IMR-90 (cell line): ENCODE measurements around the gene PPARG. TPM values are rescaled to one million over a fixed set of nuclear protein-coding genes. Genes with fewer than 3 reads are reported as not detected.

Source experiments
- ATAC-seq: fragments of 200-7000 bp; cut with Tn5 transposase; 2 replicates; pipeline ENCODE4 v1.9.1; 2020; ENCODE audit warnings: low read depth, mild to moderate bottlenecking, moderate library complexity
- BruUV-seq: library from RNA; stranded (reverse); fragments of 400-500 nt; replicated peaks from 2 replicates; lab custom pipeline; 2021; lab: Mats Ljungman, UMichigan
- CTCF ChIA-PET: fragments of 300-600 bp; formaldehyde crosslinking; extraction: SDS; loops from one replicate; lab custom pipeline; 2021; ENCODE audit warnings: antibody characterized with exemption; lab: Yijun Ruan, JAX
- POLR2A ChIA-PET: fragments of 300-600 bp; sonication (Branson Sonifier 250); formaldehyde crosslinking; loops from one replicate; lab custom pipeline; 2022; ENCODE audit warnings: antibody characterized with exemption; ENCODE audit not compliant: unreplicated experiment; lab: Charles Lee
- DNase-seq: peaks from one replicate; pipeline ENCODE4 v3.0.0; 2013
- H2AFZ ChIP-seq: replicated peaks from 2 replicates; pipeline ENCODE3; 2013; ENCODE audit warnings: low read length, mild to moderate bottlenecking; ENCODE audit not compliant: poor library complexity
- H2AK5ac ChIP-seq: 2 replicates; pipeline ENCODE4 v1.6.1; 2013; ENCODE audit warnings: low read depth, low read length, inconsistent platforms
- H2AK9ac ChIP-seq: replicated peaks from 2 replicates; pipeline ENCODE3; 2013; ENCODE audit warnings: mild to moderate bottlenecking, low read depth, low read length, moderate library complexity; ENCODE audit not compliant: poor library complexity
- H2BK120ac ChIP-seq: 2 replicates; pipeline ENCODE4 v1.6.1; 2013; ENCODE audit warnings: low read depth, low read length, inconsistent platforms
- H2BK15ac ChIP-seq: 3 replicates; pipeline ENCODE4 v1.6.1; 2013; ENCODE audit warnings: low read depth, low read length, inconsistent platforms
- H2BK20ac ChIP-seq: 2 replicates; pipeline ENCODE4 v1.6.1; 2013; ENCODE audit warnings: low read depth, mild to moderate bottlenecking, inconsistent platforms, low read length, moderate library complexity
- H2BK5ac ChIP-seq: 2 replicates; pipeline ENCODE4 v1.6.1; 2013; ENCODE audit warnings: mild to moderate bottlenecking, low read depth, low read length, inconsistent platforms; ENCODE audit not compliant: poor library complexity, severe bottlenecking
- H3K14ac ChIP-seq: replicated peaks from 2 replicates; pipeline ENCODE4 v1.6.1; 2013; ENCODE audit warnings: low read depth, low read length, inconsistent platforms
- H3K18ac ChIP-seq: 2 replicates; pipeline ENCODE4 v1.6.1; 2013; ENCODE audit warnings: low read depth, low read length, control low read depth
- H3K23ac ChIP-seq: 2 replicates; pipeline ENCODE4 v1.6.1; 2013; ENCODE audit warnings: low read depth, low read length, inconsistent platforms
- H3K27ac ChIP-seq: 2 replicates; pipeline ENCODE4 v1.5.1; 2013; ENCODE audit warnings: mild to moderate bottlenecking, control low read depth, low read length; ENCODE audit not compliant: insufficient read depth
- H3K27me3 ChIP-seq: 2 replicates; pipeline ENCODE4 v1.6.1; 2013; ENCODE audit warnings: low read length; ENCODE audit not compliant: control insufficient read depth, insufficient read depth
- H3K36me3 ChIP-seq: 2 replicates; pipeline ENCODE4 v1.6.1; 2013; ENCODE audit warnings: low read length, mixed read lengths; ENCODE audit not compliant: control insufficient read depth, insufficient read depth
- H3K4ac ChIP-seq: 2 replicates; pipeline ENCODE4 v1.6.1; 2013; ENCODE audit warnings: low read depth, low read length, inconsistent platforms
- H3K4me1 ChIP-seq: 2 replicates; pipeline ENCODE4 v1.6.1; 2013; ENCODE audit warnings: low read length, mixed read lengths; ENCODE audit not compliant: control insufficient read depth, insufficient read depth
- H3K4me2 ChIP-seq: 2 replicates; pipeline ENCODE4 v1.6.1; 2013; ENCODE audit warnings: low read depth, mild to moderate bottlenecking, control low read depth, low read length, moderate library complexity
- H3K4me3 ChIP-seq: 2 replicates; pipeline ENCODE4 v1.5.1; 2013; ENCODE audit warnings: low read depth, mild to moderate bottlenecking, control low read depth, low read length, moderate library complexity; ENCODE audit not compliant: insufficient read depth
- H3K56ac ChIP-seq: 2 replicates; pipeline ENCODE4 v1.6.1; 2013; ENCODE audit warnings: low read length, inconsistent platforms; ENCODE audit not compliant: insufficient read depth; ENCODE audit errors: extremely low read depth
- H3K79me1 ChIP-seq, 2 experiments: 2 replicates each; pipeline ENCODE4 v1.6.1; 2013; ENCODE audit warnings: low read length in 2 of 2, inconsistent platforms in 1 of 2, low read depth in 1 of 2
- H3K9ac ChIP-seq: 2 replicates; pipeline ENCODE4 v1.6.1; 2013; ENCODE audit warnings: low read depth, low read length, control low read depth
- H3K9me1 ChIP-seq: 2 replicates; pipeline ENCODE4 v1.6.1; 2013; ENCODE audit warnings: low read length, inconsistent platforms; ENCODE audit not compliant: insufficient read depth
- H3K9me3 ChIP-seq: 2 replicates; pipeline ENCODE4 v1.6.1; 2013; ENCODE audit warnings: low read length; ENCODE audit not compliant: control insufficient read depth, insufficient read depth
- H4K20me1 ChIP-seq: 2 replicates; pipeline ENCODE4 v1.6.1; 2013; ENCODE audit warnings: low read length, inconsistent platforms; ENCODE audit not compliant: insufficient read depth
- H4K5ac ChIP-seq: 2 replicates; pipeline ENCODE4 v1.6.1; 2013; ENCODE audit warnings: mild to moderate bottlenecking, low read depth, low read length, control low read depth
- H4K8ac ChIP-seq, 2 experiments: 2 replicates each; pipeline ENCODE4 v1.6.1; 2013; ENCODE audit warnings: low read depth in 2 of 2, low read length in 2 of 2, control low read depth in 1 of 2, inconsistent platforms in 1 of 2
- H4K91ac ChIP-seq: 2 replicates; pipeline ENCODE4 v1.6.1; 2013; ENCODE audit warnings: low read depth, low read length, inconsistent platforms; ENCODE audit not compliant: insufficient read depth
- BHLHE40 ChIP-seq: fragments of 150-350 bp; IDR thresholded peaks from 2 replicates; pipeline ENCODE4 v1.6.1; 2016; ENCODE audit warnings: mild to moderate bottlenecking, low read depth, low read length
- CEBPB ChIP-seq: IDR thresholded peaks from 2 replicates; pipeline ENCODE4 v1.6.1; 2012; ENCODE audit warnings: low read depth, low read length, improper control_type of control experiment
- CHD1 ChIP-seq: IDR thresholded peaks from 2 replicates; pipeline ENCODE4 v1.6.1; 2012; ENCODE audit warnings: low read depth, low read length, improper control_type of control experiment
- CTCF ChIP-seq: conservative IDR thresholded peaks from 2 replicates; pipeline ENCODE4 v1.5.1; 2012; ENCODE audit warnings: mild to moderate bottlenecking, low read depth, low read length, improper control_type of control experiment
- FOS ChIP-seq: fragments of 150-350 bp; IDR thresholded peaks from 2 replicates; pipeline ENCODE4 v1.6.1; 2016; ENCODE audit warnings: low read depth, low read length
- MAFK ChIP-seq: IDR thresholded peaks from 2 replicates; pipeline ENCODE4 v1.6.1; 2012; ENCODE audit warnings: low read depth, low read length, improper control_type of control experiment
- MAZ ChIP-seq: IDR thresholded peaks from 2 replicates; pipeline ENCODE4 v1.6.1; 2012; ENCODE audit warnings: low read depth, mild to moderate bottlenecking, low read length, improper control_type of control experiment, moderate library complexity, borderline replicate concordance
- MXI1 ChIP-seq: IDR thresholded peaks from 2 replicates; pipeline ENCODE4 v1.6.1; 2012; ENCODE audit warnings: low read depth, mild to moderate bottlenecking, low read length, moderate library complexity, borderline replicate concordance
- RAD21 ChIP-seq: IDR thresholded peaks from 2 replicates; pipeline ENCODE4 v1.6.1; 2012; ENCODE audit warnings: low read length, improper control_type of control experiment
- RFX5 ChIP-seq: IDR thresholded peaks from 2 replicates; pipeline ENCODE4 v1.8.0; 2012; ENCODE audit warnings: low read depth, mild to moderate bottlenecking, low read length, moderate library complexity
- SMC3 ChIP-seq: fragments of 150-350 bp; IDR thresholded peaks from 2 replicates; pipeline ENCODE4 v1.6.1; 2016; ENCODE audit warnings: low read depth, mild to moderate bottlenecking, antibody characterized with exemption, low read length, moderate library complexity
- USF2 ChIP-seq: fragments of 150-350 bp; IDR thresholded peaks from 2 replicates; pipeline ENCODE4 v1.6.1; 2017; ENCODE audit warnings: mild to moderate bottlenecking, antibody characterized with exemption, low read length, low read depth
- WGBS, 2 experiments: methylation state at CpG; one replicate each; pipeline versions ENCODE4 v1.1.5 to v1.1.7; 2013; ENCODE audit warnings: missing lambda C conversion rate in 2 of 2; ENCODE audit not compliant: insufficient read length in 1 of 2; ENCODE audit errors: extremely low coverage in 2 of 2; 5-methylcytosine and 5-hydroxymethylcytosine counted together
- dilution Hi-C: fragments of 300-500 bp; cut with HindIII; formaldehyde crosslinking; loops from one replicate; pipeline ENCODE4 v1.14.3; 2018; ENCODE audit warnings: low sequenced_read_pairs; ENCODE audit not compliant: unreplicated experiment
- in situ Hi-C: fragments of 300-500 bp; cut with MboI; formaldehyde crosslinking; loops from 3 replicates; pipeline ENCODE4 v1.14.3; 2019; ENCODE audit warnings: low sequenced_read_pairs, inconsistent platforms, mixed read lengths
- intact Hi-C: fragments of 100-400 bp; cut with micrococcal nuclease; formaldehyde crosslinking; loops from 2 replicates; pipeline ENCODE4 v1.10.0; 2022
- polyA plus RNA-seq, 3 experiments: library from polyadenylated mRNA; depleted of rRNA; stranded (reverse); fragments of >200 nt; gene quantifications; 2 replicates each; pipeline ENCODE4 v1.2.3, GENCODE V29; 2012; ENCODE audit warnings: low replicate concordance in 1 of 3
- total RNA-seq: library from RNA; depleted of rRNA; stranded (reverse); fragments of >200 nt; gene quantifications from 2 replicates; pipeline ENCODE4 v1.2.3, GENCODE V29; 2012
- TF ChIP-seq, protein P1 (sequence below): fragments of 150-350 bp; IDR thresholded peaks from 2 replicates; pipeline ENCODE4 v1.6.1; 2016; ENCODE audit warnings: low read depth, mild to moderate bottlenecking, low read length, moderate library complexity, borderline replicate concordance

Gene PPARG
- total and polyA plus RNA-seq, 2 of the 4 experiments (the other 2 are of a cell fraction): 11.2 to 23.8 TPM

- Histone ChIP-seq H4K91ac (no peak overlapping the region), H2BK5ac (no peak overlapping the region), H3K18ac (no peak overlapping the region), H3K27ac (no peak overlapping the region), H2AK5ac (no peak overlapping the region), H4K5ac (no peak overlapping the region), H3K9ac (no peak overlapping the region), H3K36me3 (peaks cover 3% of the 10 kb centered on the region; the same call in 1 of the 2 replicates), H3K14ac (no peak overlapping the region), H2BK120ac (no peak overlapping the region), H2AK9ac (no peak overlapping the region), H3K9me1 (no peaks in the 10 kb centered on the region; the same call in 1 of the 2 replicates), H3K23ac (no peak overlapping the region), H3K4ac (no peak overlapping the region), H3K79me1 (no peaks in the 10 kb centered on the region), H4K8ac (no peak overlapping the region), H3K4me2 (no peak overlapping the region), H3K56ac (no peak overlapping the region), H2BK15ac (no peak overlapping the region), H3K9me3 (no peaks in the 10 kb centered on the region), H3K4me1 (peaks cover 12% of the 10 kb centered on the region), H2AFZ (no peak overlapping the region), H3K4me3 (no peak overlapping the region), H2BK20ac (no peak overlapping the region), H4K20me1 (no peaks in the 10 kb centered on the region), H3K27me3 (no peaks in the 10 kb centered on the region)
- in situ Hi-C loops (no loop called here), dilution Hi-C loops (no loop called here), intact Hi-C loops (no loop called here)
- CTCF ChIA-PET: no interaction called here
- no peak for DNase-seq
- POLR2A ChIA-PET: no interaction called here
- WGBS, 2 experiments: no CpG with 5 or more reads among the region's 3 CpGs
- no TSS peak for BruUV-seq
- no peak for ATAC-seq
- TF ChIP-seq MXI1 (no peak), RAD21 (no peak), CEBPB (no peak), FOS (no peak), CHD1 (no peak), BHLHE40 (no peak), RFX5 (no peak), MAZ (no peak), SMC3 (no peak), CTCF (no peak), MAFK (no peak), USF2 (no peak)
- TF ChIP-seq, protein P1, sequence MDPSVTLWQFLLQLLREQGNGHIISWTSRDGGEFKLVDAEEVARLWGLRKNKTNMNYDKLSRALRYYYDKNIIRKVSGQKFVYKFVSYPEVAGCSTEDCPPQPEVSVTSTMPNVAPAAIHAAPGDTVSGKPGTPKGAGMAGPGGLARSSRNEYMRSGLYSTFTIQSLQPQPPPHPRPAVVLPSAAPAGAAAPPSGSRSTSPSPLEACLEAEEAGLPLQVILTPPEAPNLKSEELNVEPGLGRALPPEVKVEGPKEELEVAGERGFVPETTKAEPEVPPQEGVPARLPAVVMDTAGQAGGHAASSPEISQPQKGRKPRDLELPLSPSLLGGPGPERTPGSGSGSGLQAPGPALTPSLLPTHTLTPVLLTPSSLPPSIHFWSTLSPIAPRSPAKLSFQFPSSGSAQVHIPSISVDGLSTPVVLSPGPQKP: no peak
Observed at GRCh38 chr3:12420393-12420792, 131.5 kb downstream of the PPARG start.
